ENCODE measurements around the gene NLRC3.

The NLRC3 gene

GRCh38 chr16:3508736-3509135 is 68.5 kb downstream of the NLRC3 start:
- TF ChIP-seq CTCF (IDR thresholded peaks at IDR 0.05): no peak

GRCh38 chr16:3503523-3503922 is 73.7 kb downstream of the NLRC3 start:
- TF ChIP-seq CTCF (IDR thresholded peaks at IDR 0.05): no peak

GRCh38 chr16:3501783-3502400 is 75.3 kb downstream of the NLRC3 start:
- no peak for TF ChIP-seq CTCF (IDR thresholded peaks at IDR 0.05)

GRCh38 chr16:3498988-3499387 is 78.2 kb downstream of the NLRC3 start:
- TF ChIP-seq CTCF (IDR thresholded peaks at IDR 0.05): no peak

GRCh38 chr16:3497771-3498170 is 79.4 kb downstream of the NLRC3 start:
- no peak for TF ChIP-seq CTCF (IDR thresholded peaks at IDR 0.05)

- TF ChIP-seq CTCF (IDR thresholded peaks at IDR 0.05): no peak
Measured at GRCh38 chr16:3496386-3496785, 80.8 kb downstream of the NLRC3 start.

GRCh38 chr16:3495176-3495575 is 82.0 kb downstream of the NLRC3 start, which contains the start of gene C16orf90:
C16orf90 (minus strand) TSS chr16:3495489; CDS start chr16:3495421, 68 bp downstream.
- TF ChIP-seq CTCF (IDR thresholded peaks at IDR 0.05): no peak
